Endothelial cell of umbilical vein (primary cell): ENCODE results near the gene DMBT1.

ENCODE experiments used
- EZH2 ChIP-seq: IDR thresholded peaks from 2 replicates; pipeline ENCODE4 v1.6.1; 2012; ENCODE audit warnings: borderline replicate concordance, low read depth, mild to moderate bottlenecking, moderate library complexity, low read length, inconsistent platforms; ENCODE audit not compliant: severe bottlenecking
- JUN ChIP-seq: IDR thresholded peaks from 2 replicates; pipeline ENCODE4 v1.6.1; 2011; ENCODE audit warnings: borderline replicate concordance, low read depth; ENCODE audit not compliant: insufficient read length, insufficient read depth
- POLR2A ChIP-seq: IDR thresholded peaks from 2 replicates; pipeline ENCODE4 v1.6.1; 2012; ENCODE audit warnings: low read depth, mild to moderate bottlenecking, control low read depth, low read length
- POLR2AphosphoS5 ChIP-seq: IDR thresholded peaks from 2 replicates; pipeline ENCODE4 v1.6.1; 2012; ENCODE audit warnings: low read depth, mild to moderate bottlenecking, control low read depth, low read length, moderate library complexity; ENCODE audit not compliant: insufficient read depth
- TF ChIP-seq, protein P1 (sequence below), 2 donors: IDR thresholded peaks; 1 replicate in 1 of 2; 2 replicates in 1 of 2; pipeline ENCODE4 v1.5.1; 2011; ENCODE audit warnings: low read length in 2 of 2, mild to moderate bottlenecking in 2 of 2, moderate library complexity in 2 of 2, control low read depth in 1 of 2, inconsistent platforms in 1 of 2, low read depth in 1 of 2; ENCODE audit not compliant: insufficient read depth in 1 of 2; ENCODE audit errors: extremely low read depth in 1 of 2

DNA sequence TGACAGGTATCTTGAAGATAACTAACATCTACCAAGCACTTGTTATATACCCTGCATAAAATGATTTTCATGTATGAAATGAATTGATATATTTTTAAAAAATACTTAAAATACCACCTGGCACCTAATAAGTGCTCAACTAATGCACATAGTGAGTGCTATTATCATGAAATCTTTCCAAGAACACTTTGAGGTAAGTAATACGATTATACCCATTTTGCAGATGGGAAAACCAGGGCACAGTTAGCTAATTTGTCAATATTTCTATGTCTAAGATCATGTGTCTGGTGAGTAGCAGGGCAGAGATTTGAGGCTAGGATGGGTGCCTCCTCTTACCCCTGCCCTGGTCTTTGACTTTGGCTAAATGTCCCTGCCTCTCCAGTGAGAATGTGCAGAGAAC lies 6.1 kb downstream of the DMBT1 start:
- TF ChIP-seq, protein P1, sequence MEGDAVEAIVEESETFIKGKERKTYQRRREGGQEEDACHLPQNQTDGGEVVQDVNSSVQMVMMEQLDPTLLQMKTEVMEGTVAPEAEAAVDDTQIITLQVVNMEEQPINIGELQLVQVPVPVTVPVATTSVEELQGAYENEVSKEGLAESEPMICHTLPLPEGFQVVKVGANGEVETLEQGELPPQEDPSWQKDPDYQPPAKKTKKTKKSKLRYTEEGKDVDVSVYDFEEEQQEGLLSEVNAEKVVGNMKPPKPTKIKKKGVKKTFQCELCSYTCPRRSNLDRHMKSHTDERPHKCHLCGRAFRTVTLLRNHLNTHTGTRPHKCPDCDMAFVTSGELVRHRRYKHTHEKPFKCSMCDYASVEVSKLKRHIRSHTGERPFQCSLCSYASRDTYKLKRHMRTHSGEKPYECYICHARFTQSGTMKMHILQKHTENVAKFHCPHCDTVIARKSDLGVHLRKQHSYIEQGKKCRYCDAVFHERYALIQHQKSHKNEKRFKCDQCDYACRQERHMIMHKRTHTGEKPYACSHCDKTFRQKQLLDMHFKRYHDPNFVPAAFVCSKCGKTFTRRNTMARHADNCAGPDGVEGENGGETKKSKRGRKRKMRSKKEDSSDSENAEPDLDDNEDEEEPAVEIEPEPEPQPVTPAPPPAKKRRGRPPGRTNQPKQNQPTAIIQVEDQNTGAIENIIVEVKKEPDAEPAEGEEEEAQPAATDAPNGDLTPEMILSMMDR (IDR thresholded peaks at IDR 0.05; ENCODE audit: extremely low read depth in 1 of 2, insufficient read depth in 1 of 2, low read depth in 1 of 2, low read length in 2 of 2) = no peak
- TF ChIP-seq POLR2AphosphoS5 = no peak
- no peak for TF ChIP-seq POLR2A
- no peak for TF ChIP-seq EZH2
- no peak for TF ChIP-seq JUN
